HepG2 (cell line): Measurements from ENCODE around the gene PRDX5. TPM values are rescaled to one million over a fixed set of nuclear protein-coding genes. Genes with fewer than 3 reads are reported as not detected.

Experiments used
- CBX2 ChIP-seq, 2 experiments: fragments of 200-600 bp in 1 of 2; sonication (generic); formaldehyde crosslinking in 1 of 2; IDR thresholded peaks; 2 replicates each; pipeline versions ENCODE4 v1.7.0 to v1.8.1; 2018 to 2022; ENCODE audit warnings: low read depth in 2 of 2, low read length in 1 of 2, mild to moderate bottlenecking in 1 of 2, missing genetic modification reagents in 1 of 2
- ELF1 ChIP-seq: sonication (generic); formaldehyde crosslinking; IDR thresholded peaks from 2 replicates; pipeline ENCODE4 v1.4.0; 2020; ENCODE audit warnings: missing genetic modification reagents
- ELF3 ChIP-seq: IDR thresholded peaks from 2 replicates; pipeline ENCODE4 v1.6.1; 2016; ENCODE audit warnings: missing genetic modification reagents, missing compliant biosample characterization
- HNRNPL ChIP-seq: fragments of 200-400 bp; formaldehyde crosslinking; IDR thresholded peaks from 2 replicates; pipeline ENCODE4 v1.6.1; 2017; ENCODE audit warnings: mild to moderate bottlenecking, low read depth, low read length
- HOXA3 ChIP-seq: sonication (generic); formaldehyde crosslinking; IDR thresholded peaks from 2 replicates; pipeline ENCODE4 v1.5.0; 2020; ENCODE audit warnings: missing genetic modification reagents
- MBD4 ChIP-seq: IDR thresholded peaks from 2 replicates; pipeline ENCODE4 v1.6.1; 2012; ENCODE audit warnings: low read length, inconsistent platforms, borderline replicate concordance
- NFKB2 ChIP-seq: sonication (generic); formaldehyde crosslinking; IDR thresholded peaks from 2 replicates; pipeline ENCODE4 v1.4.0; 2020; ENCODE audit warnings: missing genetic modification reagents, borderline replicate concordance
- NR1H2 ChIP-seq: sonication (generic); formaldehyde crosslinking; IDR thresholded peaks from 2 replicates; pipeline ENCODE4 v1.8.1; 2022; ENCODE audit warnings: low read depth, missing genetic modification reagents, borderline replicate concordance
- POLR2G ChIP-seq: fragments of 200-400 bp; formaldehyde crosslinking; IDR thresholded peaks from 2 replicates; pipeline ENCODE4 v1.6.1; 2018; ENCODE audit warnings: mild to moderate bottlenecking, low read depth, low read length, moderate library complexity
- RFXAP ChIP-seq: sonication (generic); formaldehyde crosslinking; IDR thresholded peaks from 2 replicates; pipeline ENCODE4 v1.4.0; 2020; ENCODE audit warnings: missing genetic modification reagents, borderline replicate concordance
- SAP130 ChIP-seq: IDR thresholded peaks from 2 replicates; pipeline ENCODE4 v1.6.1; 2016; ENCODE audit warnings: low read depth
- YEATS2 ChIP-seq: sonication (generic); formaldehyde crosslinking; IDR thresholded peaks from 2 replicates; pipeline ENCODE4 v1.4.0; 2020; ENCODE audit warnings: missing genetic modification reagents, borderline replicate concordance
- ZBTB26 ChIP-seq: IDR thresholded peaks from 2 replicates; pipeline ENCODE4 v1.6.1; 2016; ENCODE audit warnings: missing compliant biosample characterization, missing genetic modification reagents, borderline replicate concordance
- ZBTB46 ChIP-seq: sonication (generic); formaldehyde crosslinking; IDR thresholded peaks from 2 replicates; pipeline ENCODE4 v1.4.0; 2020; ENCODE audit warnings: mild to moderate bottlenecking, missing genetic modification reagents, borderline replicate concordance
- ZFY ChIP-seq: sonication (generic); formaldehyde crosslinking; IDR thresholded peaks from 2 replicates; pipeline ENCODE4 v1.4.0; 2020; ENCODE audit warnings: missing genetic modification reagents
- ZNF496 ChIP-seq: sonication (generic); formaldehyde crosslinking; IDR thresholded peaks from 2 replicates; pipeline ENCODE4 v1.8.1; 2023; ENCODE audit warnings: mild to moderate bottlenecking, moderate library complexity, missing genetic modification reagents; ENCODE audit not compliant: insufficient replicate concordance
- ZNF510 ChIP-seq: sonication (generic); formaldehyde crosslinking; IDR thresholded peaks from 2 replicates; pipeline ENCODE4 v1.4.0; 2020; ENCODE audit warnings: low read depth, mild to moderate bottlenecking, missing genetic modification reagents
- ZNF747 ChIP-seq: sonication (generic); formaldehyde crosslinking; IDR thresholded peaks from 2 replicates; pipeline ENCODE4 v1.8.1; 2023; ENCODE audit warnings: missing genetic modification reagents, mild to moderate bottlenecking, borderline replicate concordance
- ZNF788 ChIP-seq: sonication (generic); formaldehyde crosslinking; IDR thresholded peaks from 2 replicates; pipeline ENCODE4 v1.5.0; 2020; ENCODE audit warnings: mild to moderate bottlenecking, missing genetic modification reagents, borderline replicate concordance
- ZNF883 ChIP-seq: sonication (generic); formaldehyde crosslinking; IDR thresholded peaks from 2 replicates; pipeline ENCODE4 v1.5.1; 2020; ENCODE audit warnings: mild to moderate bottlenecking, missing genetic modification reagents; ENCODE audit errors: not compliant biosample characterization
- ZNF891 ChIP-seq: sonication (generic); formaldehyde crosslinking; IDR thresholded peaks from 2 replicates; pipeline ENCODE4 v1.5.0; 2020; ENCODE audit warnings: mild to moderate bottlenecking, missing genetic modification reagents
- polyA plus RNA-seq, 8 experiments: library from polyadenylated mRNA; depleted of rRNA in 3 of 8; stranded (reverse) in 7 of 8; unstranded in 1 of 8; fragments of >200 nt; fragmentation: Illumina TruSeq in 4 of 8; extraction: Trizol in 4 of 8; gene quantifications; 2 replicates each; pipeline versions ENCODE4 v1.2.1 to v1.2.3, GENCODE V29; 2011 to 2016; ENCODE audit warnings: low read depth in 4 of 8, missing spikeins in 1 of 8, mixed read lengths in 1 of 8; ENCODE audit not compliant: insufficient read depth in 1 of 8
- total RNA-seq, 5 experiments: library from RNA; depleted of rRNA; stranded (reverse); fragments of >200 nt; fragmentation: Illumina TruSeq; extraction: Trizol; gene quantifications; 2 replicates each; pipeline ENCODE4 v1.2.3, GENCODE V29; 2016; ENCODE audit warnings: low read depth in 1 of 5
- TF ChIP-seq, protein P1 (sequence below): fragments of 450-650 bp; IDR thresholded peaks from 2 replicates; pipeline ENCODE4 v1.6.1; 2017; ENCODE audit warnings: mild to moderate bottlenecking

PRDX5 gene
- total and polyA plus RNA-seq, 2 of the 13 experiments (the other 11 are each of a cell fraction or from before 2014, with no cell fraction given): 215 to 311 TPM

- no peak for TF ChIP-seq ZNF883 (CRISPR knock-in tag)
- TF ChIP-seq ZNF891 (CRISPR knock-in tag): no peak; the same call in 1 of the 2 replicates
- no peak for TF ChIP-seq ZNF510
- peak; percentile 67 for TF ChIP-seq HOXA3
- TF ChIP-seq POLR2G: no peak
- TF ChIP-seq ZNF496 (CRISPR knock-in tag): no peak
- TF ChIP-seq MBD4: no peak
- TF ChIP-seq ZBTB46 (CRISPR knock-in tag): 0 out of 2 replicates have a peak, but pooled peaks have one; percentile 16
- TF ChIP-seq YEATS2 (CRISPR knock-in tag): no peak
- TF ChIP-seq ZNF747 (CRISPR knock-in tag): no peak
- no peak for TF ChIP-seq CBX2 (IDR thresholded peaks at IDR 0.05; ENCODE audit: low read depth, low read length)
- TF ChIP-seq CBX2 (CRISPR knock-in tag; IDR thresholded peaks at IDR 0.05; ENCODE audit: low read depth): no peak
- TF ChIP-seq NFKB2 (CRISPR knock-in tag): 0 out of 2 replicates have a peak, but pooled peaks have one; percentile 35
- peak; percentile 48 for TF ChIP-seq SAP130
- TF ChIP-seq ELF1 (CRISPR knock-in tag): peak; percentile 13; the same call in 1 of the 2 replicates
- TF ChIP-seq, protein P1, sequence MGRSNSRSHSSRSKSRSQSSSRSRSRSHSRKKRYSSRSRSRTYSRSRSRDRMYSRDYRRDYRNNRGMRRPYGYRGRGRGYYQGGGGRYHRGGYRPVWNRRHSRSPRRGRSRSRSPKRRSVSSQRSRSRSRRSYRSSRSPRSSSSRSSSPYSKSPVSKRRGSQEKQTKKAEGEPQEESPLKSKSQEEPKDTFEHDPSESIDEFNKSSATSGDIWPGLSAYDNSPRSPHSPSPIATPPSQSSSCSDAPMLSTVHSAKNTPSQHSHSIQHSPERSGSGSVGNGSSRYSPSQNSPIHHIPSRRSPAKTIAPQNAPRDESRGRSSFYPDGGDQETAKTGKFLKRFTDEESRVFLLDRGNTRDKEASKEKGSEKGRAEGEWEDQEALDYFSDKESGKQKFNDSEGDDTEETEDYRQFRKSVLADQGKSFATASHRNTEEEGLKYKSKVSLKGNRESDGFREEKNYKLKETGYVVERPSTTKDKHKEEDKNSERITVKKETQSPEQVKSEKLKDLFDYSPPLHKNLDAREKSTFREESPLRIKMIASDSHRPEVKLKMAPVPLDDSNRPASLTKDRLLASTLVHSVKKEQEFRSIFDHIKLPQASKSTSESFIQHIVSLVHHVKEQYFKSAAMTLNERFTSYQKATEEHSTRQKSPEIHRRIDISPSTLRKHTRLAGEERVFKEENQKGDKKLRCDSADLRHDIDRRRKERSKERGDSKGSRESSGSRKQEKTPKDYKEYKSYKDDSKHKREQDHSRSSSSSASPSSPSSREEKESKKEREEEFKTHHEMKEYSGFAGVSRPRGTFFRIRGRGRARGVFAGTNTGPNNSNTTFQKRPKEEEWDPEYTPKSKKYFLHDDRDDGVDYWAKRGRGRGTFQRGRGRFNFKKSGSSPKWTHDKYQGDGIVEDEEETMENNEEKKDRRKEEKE: no peak
- peak; percentile 36; the same call in 1 of the 2 replicates for TF ChIP-seq ZNF788 (CRISPR knock-in tag)
- TF ChIP-seq HNRNPL: peak; percentile 80
- no peak for TF ChIP-seq NR1H2 (CRISPR knock-in tag)
- TF ChIP-seq ELF3 (CRISPR knock-in tag): no peak
- TF ChIP-seq ZFY: peak; percentile 49; the same call in 1 of the 2 replicates
- TF ChIP-seq RFXAP (CRISPR knock-in tag): peak; percentile 90; the same call in 1 of the 2 replicates
- no peak; the same call in 1 of the 2 replicates for TF ChIP-seq ZBTB26 (CRISPR knock-in tag)
Measured at GRCh38 chr11:64306876-64307622, 10.9 kb upstream of the PRDX5 start (continued).
